Subcutaneous adipose tissue (tissue), 4 donors: Measurements from ENCODE around the gene CHST12. TPM values are rescaled to one million over a fixed set of nuclear protein-coding genes. Genes with fewer than 3 reads are reported as not detected.

Experiments used
- total RNA-seq, 4 donors: library from RNA; depleted of rRNA; stranded (reverse); fragments of >200 nt; gene quantifications; one replicate each; pipeline ENCODE4 v1.1.0, GENCODE V29; 2016
- TF ChIP-seq, protein P1 (sequence below): fragments of 450-650 bp; IDR thresholded peaks from one replicate; pipeline ENCODE4 v1.5.1; 2016; ENCODE audit warnings: low read depth, mild to moderate bottlenecking, control low read depth, antibody characterized with exemption, moderate library complexity

CHST12 gene
- total RNA-seq, 4 donors from 2014 or later, result 5.2 to 26.0 (median 13.8) TPM

DNA sequence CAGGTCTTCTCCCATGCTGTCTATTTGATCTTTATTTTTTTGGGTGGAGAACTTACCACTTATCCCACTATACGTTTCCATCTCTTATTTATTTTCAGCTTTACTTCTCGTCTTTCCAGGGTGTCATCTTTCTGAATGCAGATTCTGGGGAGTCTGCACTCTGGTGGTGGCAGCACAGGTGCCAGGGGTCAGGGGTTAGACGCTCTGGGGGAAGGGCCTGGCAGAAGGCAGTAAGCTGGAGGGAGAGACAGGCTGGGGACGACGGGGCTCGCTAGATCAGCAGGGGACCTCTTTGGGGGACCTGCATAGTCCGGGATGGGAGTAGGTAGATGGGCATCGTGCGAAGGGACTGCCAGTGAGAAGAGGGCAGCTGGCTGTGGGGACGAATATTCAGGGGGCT is 22.3 kb downstream of the CHST12 start:
- TF ChIP-seq, protein P1, sequence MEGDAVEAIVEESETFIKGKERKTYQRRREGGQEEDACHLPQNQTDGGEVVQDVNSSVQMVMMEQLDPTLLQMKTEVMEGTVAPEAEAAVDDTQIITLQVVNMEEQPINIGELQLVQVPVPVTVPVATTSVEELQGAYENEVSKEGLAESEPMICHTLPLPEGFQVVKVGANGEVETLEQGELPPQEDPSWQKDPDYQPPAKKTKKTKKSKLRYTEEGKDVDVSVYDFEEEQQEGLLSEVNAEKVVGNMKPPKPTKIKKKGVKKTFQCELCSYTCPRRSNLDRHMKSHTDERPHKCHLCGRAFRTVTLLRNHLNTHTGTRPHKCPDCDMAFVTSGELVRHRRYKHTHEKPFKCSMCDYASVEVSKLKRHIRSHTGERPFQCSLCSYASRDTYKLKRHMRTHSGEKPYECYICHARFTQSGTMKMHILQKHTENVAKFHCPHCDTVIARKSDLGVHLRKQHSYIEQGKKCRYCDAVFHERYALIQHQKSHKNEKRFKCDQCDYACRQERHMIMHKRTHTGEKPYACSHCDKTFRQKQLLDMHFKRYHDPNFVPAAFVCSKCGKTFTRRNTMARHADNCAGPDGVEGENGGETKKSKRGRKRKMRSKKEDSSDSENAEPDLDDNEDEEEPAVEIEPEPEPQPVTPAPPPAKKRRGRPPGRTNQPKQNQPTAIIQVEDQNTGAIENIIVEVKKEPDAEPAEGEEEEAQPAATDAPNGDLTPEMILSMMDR, result no peak

DNA sequence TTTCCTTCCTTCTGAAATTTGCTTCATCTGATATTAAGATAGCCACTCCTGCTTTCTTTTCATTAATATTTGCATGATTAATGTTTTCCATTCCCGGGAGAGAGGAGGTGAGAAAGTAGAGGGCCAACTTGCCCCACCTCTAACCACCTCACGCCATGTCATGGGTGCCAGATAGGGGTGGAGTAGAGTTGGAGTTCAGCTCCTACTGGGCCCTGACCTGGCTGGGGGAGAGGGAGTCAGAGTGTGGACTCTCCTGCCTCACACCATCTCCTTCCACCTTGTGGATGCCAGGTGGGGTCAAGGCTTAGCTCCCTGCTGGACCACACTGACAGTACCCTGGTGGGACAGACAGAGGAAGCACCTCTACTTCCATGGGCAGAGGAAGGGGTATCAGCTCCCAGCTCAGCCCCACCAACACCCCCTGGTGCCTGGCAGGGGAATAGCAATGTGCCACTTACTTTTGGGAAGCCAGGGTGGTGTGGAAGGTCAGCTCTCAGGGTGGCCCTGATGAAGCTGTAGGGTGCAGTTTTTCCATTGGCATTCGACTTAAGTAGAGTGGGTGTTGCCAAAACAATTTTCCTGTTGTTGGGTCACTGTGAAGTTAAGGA is 28.0 kb downstream of the CHST12 start:
- TF ChIP-seq, protein P1, result no peak

DNA sequence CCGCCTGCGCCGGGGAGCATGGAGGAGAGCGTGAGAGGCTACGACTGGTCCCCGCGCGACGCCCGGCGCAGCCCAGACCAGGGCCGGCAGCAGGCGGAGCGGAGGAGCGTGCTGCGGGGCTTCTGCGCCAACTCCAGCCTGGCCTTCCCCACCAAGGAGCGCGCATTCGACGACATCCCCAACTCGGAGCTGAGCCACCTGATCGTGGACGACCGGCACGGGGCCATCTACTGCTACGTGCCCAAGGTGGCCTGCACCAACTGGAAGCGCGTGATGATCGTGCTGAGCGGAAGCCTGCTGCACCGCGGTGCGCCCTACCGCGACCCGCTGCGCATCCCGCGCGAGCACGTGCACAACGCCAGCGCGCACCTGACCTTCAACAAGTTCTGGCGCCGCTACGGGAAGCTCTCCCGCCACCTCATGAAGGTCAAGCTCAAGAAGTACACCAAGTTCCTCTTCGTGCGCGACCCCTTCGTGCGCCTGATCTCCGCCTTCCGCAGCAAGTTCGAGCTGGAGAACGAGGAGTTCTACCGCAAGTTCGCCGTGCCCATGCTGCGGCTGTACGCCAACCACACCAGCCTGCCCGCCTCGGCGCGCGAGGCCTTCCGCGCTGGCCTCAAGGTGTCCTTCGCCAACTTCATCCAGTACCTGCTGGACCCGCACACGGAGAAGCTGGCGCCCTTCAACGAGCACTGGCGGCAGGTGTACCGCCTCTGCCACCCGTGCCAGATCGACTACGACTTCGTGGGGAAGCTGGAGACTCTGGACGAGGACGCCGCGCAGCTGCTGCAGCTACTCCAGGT is 29.7 kb downstream of the CHST12 start:
- TF ChIP-seq, protein P1, result no peak

DNA sequence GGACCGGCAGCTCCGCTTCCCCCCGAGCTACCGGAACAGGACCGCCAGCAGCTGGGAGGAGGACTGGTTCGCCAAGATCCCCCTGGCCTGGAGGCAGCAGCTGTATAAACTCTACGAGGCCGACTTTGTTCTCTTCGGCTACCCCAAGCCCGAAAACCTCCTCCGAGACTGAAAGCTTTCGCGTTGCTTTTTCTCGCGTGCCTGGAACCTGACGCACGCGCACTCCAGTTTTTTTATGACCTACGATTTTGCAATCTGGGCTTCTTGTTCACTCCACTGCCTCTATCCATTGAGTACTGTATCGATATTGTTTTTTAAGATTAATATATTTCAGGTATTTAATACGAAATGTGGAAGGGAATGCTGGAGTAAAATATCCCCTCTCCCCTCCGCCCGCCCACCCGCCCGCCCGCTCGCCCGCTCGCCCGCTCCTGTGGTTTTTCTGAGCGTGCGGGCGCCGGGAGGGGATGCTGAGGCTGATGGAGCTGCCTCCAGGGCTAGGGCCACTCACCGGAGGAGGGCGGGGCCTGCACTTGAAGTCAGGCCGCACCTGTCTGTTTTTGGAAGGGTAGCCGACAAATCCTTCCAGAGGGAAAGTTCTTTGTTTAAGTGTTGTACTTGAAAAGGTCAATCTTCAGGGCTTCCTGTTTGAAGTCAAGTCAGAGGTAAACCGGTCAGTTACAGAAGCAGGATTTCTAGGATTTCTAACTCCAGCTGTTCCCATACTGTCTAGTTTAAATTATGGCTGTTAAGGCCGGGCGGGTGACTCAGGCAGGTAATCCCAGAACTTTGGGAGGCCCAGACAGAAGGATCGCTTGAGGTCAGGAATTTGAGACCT is 30.5 kb downstream of the CHST12 start:
- TF ChIP-seq, protein P1, result no peak

DNA sequence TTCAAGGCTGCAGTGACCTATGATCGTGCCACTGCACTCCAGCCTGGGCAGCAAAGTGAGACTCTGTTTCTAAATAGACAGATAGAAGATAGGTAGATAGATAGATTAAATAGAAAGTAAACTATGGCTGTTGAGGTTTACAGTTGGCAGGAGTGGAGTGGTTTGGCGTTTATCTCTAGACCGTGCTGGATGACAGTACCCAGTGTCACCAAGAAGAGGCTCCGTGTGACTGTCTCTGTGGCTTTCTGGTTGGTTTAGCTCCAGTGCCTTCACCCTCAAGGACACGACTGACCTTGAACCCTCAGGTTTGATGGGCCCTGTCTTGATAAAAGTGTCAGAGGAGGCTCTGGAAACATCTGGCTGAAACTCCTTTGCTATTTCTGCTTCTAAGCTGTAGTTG is 31.7 kb downstream of the CHST12 start:
- TF ChIP-seq, protein P1, result no peak

DNA sequence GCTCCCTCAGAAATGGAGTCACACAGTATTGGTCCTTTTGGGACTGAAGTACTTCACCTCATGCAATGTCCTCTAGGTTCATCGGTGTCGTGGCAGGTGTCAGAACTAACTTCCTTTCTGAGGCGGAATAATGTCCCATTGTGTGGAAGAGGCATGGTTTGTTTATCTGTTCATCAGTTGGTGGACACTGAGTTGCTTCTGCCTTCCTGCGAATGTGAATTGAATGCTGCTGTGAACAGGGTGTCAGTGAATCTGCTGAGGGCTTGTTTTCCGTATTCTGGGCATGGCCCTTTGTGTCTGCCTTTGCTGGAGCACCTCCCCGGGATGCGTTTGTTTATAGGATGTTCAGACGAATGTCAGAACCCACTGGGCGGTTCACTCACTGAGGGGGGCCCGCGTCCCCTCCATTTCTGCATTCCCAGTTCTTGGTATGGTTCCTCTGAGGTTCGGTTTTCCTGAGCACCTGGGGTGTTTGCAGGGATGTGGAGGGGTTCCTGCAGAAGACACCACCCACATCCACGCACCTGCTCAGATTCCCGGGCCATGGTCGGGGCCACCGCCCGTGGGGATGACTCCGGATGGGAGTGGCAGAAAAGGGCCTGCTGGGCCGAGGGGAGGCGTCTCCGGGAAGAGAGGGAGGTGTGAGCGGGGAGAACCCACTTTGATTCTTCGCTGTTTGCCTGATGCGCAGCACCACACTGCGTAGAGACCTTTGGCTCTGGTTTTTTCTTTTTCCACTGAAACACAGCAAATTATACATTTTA is 33.1 kb downstream of the CHST12 start:
- TF ChIP-seq, protein P1, result no peak
